ENCODE measurements around the gene SPATA6L.

SPATA6L gene

GRCh38 chr9:4558371-4558998 is 107.8 kb downstream of the SPATA6L start:
- Histone ChIP-seq H3K9ac (ENCODE audit: low read depth, low read length, poor library complexity, severe bottlenecking) (no peak overlapping the region), H3K9me2 (replicated peaks; ENCODE audit: low read depth, low read length) (no peaks in the 10 kb centered on the region), H3K4me3 (ENCODE audit: low read length, poor library complexity, severe bottlenecking) (no peak overlapping the region), H4K20me1 (ENCODE audit: insufficient read depth, low read length, poor library complexity, severe bottlenecking) (no peaks in the 10 kb centered on the region), H3K36me3 (ENCODE audit: insufficient read depth, low read length) (no peaks in the 10 kb centered on the region), H3F3A (ENCODE audit: low read depth) (no peaks in the 10 kb centered on the region), H3K27me3 (ENCODE audit: insufficient read depth, low read length, poor library complexity, severe bottlenecking) (peaks cover 85% of the 10 kb centered on the region), H3K4me1 (ENCODE audit: insufficient read depth, low read length, poor library complexity, severe bottlenecking) (peaks cover 2% of the 10 kb centered on the region), H3K79me2 (ENCODE audit: insufficient read depth, low read length) (no peaks in the 10 kb centered on the region), H3K9me3 (ENCODE audit: insufficient read depth, low read depth, low read length) (no peaks in the 10 kb centered on the region), H2AFZ (ENCODE audit: low read length) (no peak overlapping the region), H3K4me2 (ENCODE audit: low read depth, low read length, poor library complexity, severe bottlenecking) (no peak overlapping the region)
- TF ChIP-seq CTCF (conservative IDR thresholded peaks at IDR 0.05; ENCODE audit: low read length) (no peak), EZH2phosphoT487 (IDR thresholded peaks at IDR 0.05; ENCODE audit: borderline replicate concordance) (no peak)

GRCh38 chr9:4555236-4555635 is 111.0 kb downstream of the SPATA6L start:
- Histone ChIP-seq H3K36me3 (ENCODE audit: insufficient read depth, low read length) (no peaks in the 10 kb centered on the region), H4K20me1 (ENCODE audit: insufficient read depth, low read length, poor library complexity, severe bottlenecking) (no peaks in the 10 kb centered on the region), H2AFZ (ENCODE audit: low read length) (no peak overlapping the region), H3K79me2 (ENCODE audit: insufficient read depth, low read length) (no peaks in the 10 kb centered on the region), H3K9me2 (replicated peaks; ENCODE audit: low read depth, low read length) (no peaks in the 10 kb centered on the region), H3F3A (ENCODE audit: low read depth) (no peaks in the 10 kb centered on the region), H3K9me3 (ENCODE audit: insufficient read depth, low read depth, low read length) (no peaks in the 10 kb centered on the region), H3K4me2 (ENCODE audit: low read depth, low read length, poor library complexity, severe bottlenecking) (no peak overlapping the region), H3K27me3 (ENCODE audit: insufficient read depth, low read length, poor library complexity, severe bottlenecking) (peaks cover 98% of the 10 kb centered on the region), H3K4me1 (ENCODE audit: insufficient read depth, low read length, poor library complexity, severe bottlenecking) (no peaks in the 10 kb centered on the region), H3K4me3 (ENCODE audit: low read length, poor library complexity, severe bottlenecking) (no peak overlapping the region), H3K9ac (ENCODE audit: low read depth, low read length, poor library complexity, severe bottlenecking) (no peak overlapping the region)
- TF ChIP-seq CTCF (conservative IDR thresholded peaks at IDR 0.05; ENCODE audit: low read length), result no peak
- TF ChIP-seq EZH2phosphoT487 (IDR thresholded peaks at IDR 0.05; ENCODE audit: borderline replicate concordance), result no peak

DNA sequence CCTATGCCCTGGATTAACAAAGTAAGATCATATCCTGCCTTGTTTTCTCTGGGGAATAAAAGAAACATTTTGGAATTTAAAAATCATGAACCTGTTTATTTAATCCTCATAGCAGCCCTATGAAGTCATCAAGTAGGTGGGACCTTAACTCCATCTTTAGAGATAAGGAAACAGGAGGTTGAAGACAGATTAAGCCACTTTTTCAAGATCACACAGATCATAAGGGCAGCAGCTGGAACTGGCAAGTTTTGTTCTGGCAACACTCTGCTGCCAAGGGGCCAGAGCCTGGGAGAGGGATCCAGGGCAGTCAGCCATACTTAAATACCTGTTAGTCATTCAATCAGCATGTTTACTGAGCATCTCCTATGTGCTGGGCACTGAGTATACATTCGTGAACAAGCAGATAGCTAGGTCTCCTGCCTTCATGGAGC is 112.3 kb downstream of the SPATA6L start:
- H2AFZ ChIP-seq (ENCODE audit: low read length), result no peak overlapping the region
- no peak overlapping the region for H3K4me2 ChIP-seq (ENCODE audit: low read depth, low read length, poor library complexity, severe bottlenecking)
- peaks cover 95% of the 10 kb centered on the region for H3K27me3 ChIP-seq (ENCODE audit: insufficient read depth, low read length, poor library complexity, severe bottlenecking)
- TF ChIP-seq CTCF (conservative IDR thresholded peaks at IDR 0.05; ENCODE audit: low read length) (no peak), EZH2phosphoT487 (IDR thresholded peaks at IDR 0.05; ENCODE audit: borderline replicate concordance) (no peak)
- no peaks in the 10 kb centered on the region for H3K9me2 ChIP-seq (replicated peaks; ENCODE audit: low read depth, low read length)
- no peaks in the 10 kb centered on the region for H3K4me1 ChIP-seq (ENCODE audit: insufficient read depth, low read length, poor library complexity, severe bottlenecking)
- H3K4me3 ChIP-seq (ENCODE audit: low read length, poor library complexity, severe bottlenecking), result no peak overlapping the region
- no peaks in the 10 kb centered on the region for H3F3A ChIP-seq (ENCODE audit: low read depth)
- H4K20me1 ChIP-seq (ENCODE audit: insufficient read depth, low read length, poor library complexity, severe bottlenecking), result no peaks in the 10 kb centered on the region
- no peaks in the 10 kb centered on the region for H3K79me2 ChIP-seq (ENCODE audit: insufficient read depth, low read length)
- no peaks in the 10 kb centered on the region for H3K9me3 ChIP-seq (ENCODE audit: insufficient read depth, low read depth, low read length)
- no peak overlapping the region for H3K9ac ChIP-seq (ENCODE audit: low read depth, low read length, poor library complexity, severe bottlenecking)
- no peaks in the 10 kb centered on the region for H3K36me3 ChIP-seq (ENCODE audit: insufficient read depth, low read length)

Measured in Loucy (cell line).